Nephron (organoid): ENCODE data around the gene ARHGEF12.

ENCODE experiments used
- H3K27ac Mint-ChIP-seq, 3 experiments: 2 replicates each; pipeline ENCODE4 v1.8.0; 2020; ENCODE audit warnings: mixed read lengths in 3 of 3, mild to moderate bottlenecking in 2 of 3, moderate library complexity in 1 of 3
- H3K27me3 Mint-ChIP-seq: 2 replicates; pipeline ENCODE4 v1.8.0; 2021; ENCODE audit warnings: low read depth, mild to moderate bottlenecking, moderate library complexity, mixed read lengths
- H3K36me3 Mint-ChIP-seq: 2 replicates; pipeline ENCODE4 v1.8.0; 2020; ENCODE audit warnings: low read depth, mixed read lengths
- H3K4me1 Mint-ChIP-seq: 2 replicates; pipeline ENCODE4 v1.8.0; 2020; ENCODE audit warnings: mixed read lengths
- H3K4me3 Mint-ChIP-seq, 3 experiments: 2 replicates each; pipeline ENCODE4 v1.8.0; 2020; ENCODE audit warnings: mild to moderate bottlenecking in 3 of 3, mixed read lengths in 3 of 3, moderate library complexity in 2 of 3
- H3K9me3 Mint-ChIP-seq: 2 replicates; pipeline ENCODE4 v1.8.0; 2020; ENCODE audit warnings: mixed read lengths
- CTCF ChIP-seq, 3 experiments: fragments of 200-600 bp; sonication (generic); IDR thresholded peaks; one replicate each; pipeline ENCODE4 v1.5.0; 2021; ENCODE audit warnings: antibody characterized with exemption in 3 of 3; ENCODE audit not compliant: unreplicated experiment in 3 of 3

ARHGEF12 gene

GRCh38 chr11:120522736-120523135 is 186.5 kb downstream of the ARHGEF12 start:
- H3K4me1 Mint-ChIP-seq: peaks cover 12% of the 10 kb centered on the region

GRCh38 chr11:120523196-120523595 is 187.0 kb downstream of the ARHGEF12 start:
- TF ChIP-seq CTCF (IDR thresholded peaks at IDR 0.05; ENCODE audit: unreplicated experiment in 3 of 3): no peak
- Mint-ChIP-seq H3K36me3 (no peaks in the 10 kb centered on the region), H3K27me3 (peaks cover 42% of the 10 kb centered on the region), H3K9me3 (no peaks in the 10 kb centered on the region), H3K4me1 (peaks cover 8% of the 10 kb centered on the region), H3K27ac (no peak overlapping the region), H3K4me3 (no peak overlapping the region)

More at GRCh38 chr11:120522736-120523135, 186.5 kb downstream of the ARHGEF12 start:
- peaks cover 47% of the 10 kb centered on the region for H3K27me3 Mint-ChIP-seq
- H3K27ac Mint-ChIP-seq: no peak overlapping the region
- no peak overlapping the region for H3K4me3 Mint-ChIP-seq
- no peak for TF ChIP-seq CTCF (IDR thresholded peaks at IDR 0.05; ENCODE audit: unreplicated experiment in 3 of 3)
- H3K9me3 Mint-ChIP-seq: no peaks in the 10 kb centered on the region
- no peaks in the 10 kb centered on the region for H3K36me3 Mint-ChIP-seq

- H3K4me3 Mint-ChIP-seq: no peak overlapping the region
Observed at GRCh38 chr11:120524536-120525085, 188.4 kb downstream of the ARHGEF12 start.

DNA sequence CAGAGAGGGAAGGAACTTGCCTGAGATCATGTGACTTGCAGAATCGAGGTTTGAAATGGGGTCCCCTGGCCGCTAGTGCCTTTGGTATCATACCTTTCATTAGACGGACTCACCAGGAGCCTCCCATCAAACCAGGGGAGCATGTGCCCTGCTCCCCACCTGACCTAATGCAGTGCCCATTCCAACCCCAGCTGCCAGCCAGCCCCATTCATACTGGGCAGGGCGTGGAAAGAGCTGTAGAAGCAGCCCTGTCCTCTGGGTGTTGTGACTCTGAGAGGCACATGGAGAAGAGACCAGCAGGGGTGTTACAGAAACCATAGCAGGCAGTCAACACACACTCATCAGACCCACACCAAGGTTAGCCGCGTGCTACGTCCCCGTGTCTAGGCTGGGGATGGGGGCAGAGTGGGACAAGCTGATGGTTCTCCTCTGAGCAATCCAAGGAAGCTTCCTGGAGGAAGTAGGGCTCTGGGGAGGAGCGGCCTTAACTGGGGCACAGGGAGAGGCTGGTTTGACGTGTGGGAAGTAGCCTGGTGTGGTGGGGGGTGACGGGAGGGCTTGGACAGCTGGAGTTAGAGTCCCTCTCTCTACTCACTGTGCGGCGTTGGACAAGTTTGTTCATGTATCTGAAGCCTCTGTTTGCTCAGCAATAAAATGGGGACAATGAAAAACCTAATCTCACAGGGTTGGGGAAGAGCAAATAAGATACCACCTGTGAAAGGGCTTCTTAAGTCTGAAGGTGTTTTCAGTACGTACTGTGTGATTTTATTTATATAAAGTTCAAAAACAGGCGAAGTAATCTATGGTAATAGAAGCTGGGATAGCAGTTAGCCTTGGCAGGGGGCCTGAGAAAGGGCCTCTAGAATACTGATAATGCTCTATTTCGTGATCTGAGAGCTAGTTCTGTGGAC is 189.3 kb downstream of the ARHGEF12 start:
- no peak overlapping the region for H3K4me3 Mint-ChIP-seq
- peaks cover 57% of the 10 kb centered on the region for H3K27me3 Mint-ChIP-seq
- TF ChIP-seq CTCF (IDR thresholded peaks at IDR 0.05; ENCODE audit: unreplicated experiment in 3 of 3): no peak
- no peaks in the 10 kb centered on the region for H3K9me3 Mint-ChIP-seq
- H3K36me3 Mint-ChIP-seq: no peaks in the 10 kb centered on the region
- H3K27ac Mint-ChIP-seq: no peak overlapping the region
- H3K4me1 Mint-ChIP-seq: peaks cover 8% of the 10 kb centered on the region

More at GRCh38 chr11:120524536-120525085, 188.4 kb downstream of the ARHGEF12 start:
- Mint-ChIP-seq H3K9me3 (no peaks in the 10 kb centered on the region), H3K27ac (no peak overlapping the region), H3K27me3 (peaks cover 48% of the 10 kb centered on the region), H3K36me3 (no peaks in the 10 kb centered on the region), H3K4me1 (peaks cover 8% of the 10 kb centered on the region)
- TF ChIP-seq CTCF (IDR thresholded peaks at IDR 0.05; ENCODE audit: unreplicated experiment in 3 of 3): no peak

GRCh38 chr11:120526241-120526640 is 190.0 kb downstream of the ARHGEF12 start:
- H3K4me3 Mint-ChIP-seq: no peak overlapping the region
- TF ChIP-seq CTCF (IDR thresholded peaks at IDR 0.05; ENCODE audit: unreplicated experiment in 3 of 3): no peak
- H3K27me3 Mint-ChIP-seq: peaks cover 59% of the 10 kb centered on the region
- H3K27ac Mint-ChIP-seq: no peak overlapping the region
- no peaks in the 10 kb centered on the region for H3K9me3 Mint-ChIP-seq
- H3K4me1 Mint-ChIP-seq: peaks cover 8% of the 10 kb centered on the region
- H3K36me3 Mint-ChIP-seq: no peaks in the 10 kb centered on the region
